Erythroblast (primary cell): ENCODE results near the gene LHX2.

Source experiments
- GATA1 ChIP-seq: IDR thresholded peaks from 2 replicates; pipeline ENCODE4 v1.6.1; 2011; ENCODE audit warnings: low read depth, mild to moderate bottlenecking, control low read depth, low read length, moderate library complexity
- POLR2A ChIP-seq: IDR thresholded peaks from 2 replicates; pipeline ENCODE4 v1.6.1; 2011; ENCODE audit warnings: mild to moderate bottlenecking, low read length

DNA sequence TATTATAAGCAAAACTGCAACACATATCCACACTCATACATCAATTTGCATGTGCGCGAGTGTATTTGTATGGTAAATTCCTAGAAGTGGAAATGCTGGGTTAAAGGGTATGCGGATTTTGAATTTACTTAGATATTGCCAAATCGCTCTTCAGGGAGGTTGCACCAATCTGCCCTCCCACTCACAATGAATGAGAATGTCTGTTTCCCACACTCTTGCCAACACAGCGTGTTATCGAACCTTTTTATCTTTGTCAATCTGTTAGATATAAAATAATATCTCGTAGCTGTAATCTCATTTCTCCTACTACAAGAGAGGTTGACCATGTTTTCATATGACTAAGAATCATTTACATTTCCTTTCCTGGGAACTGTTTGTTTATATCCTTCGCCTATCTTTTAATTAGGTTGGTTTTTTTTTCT lies 35.7 kb downstream of the LHX2 start:
- TF ChIP-seq POLR2A (no peak), GATA1 (no peak)
